GM12878 (cell line): Measurements from ENCODE around the gene MED1. TPM values are rescaled to one million over a fixed set of nuclear protein-coding genes. Genes with fewer than 3 reads are reported as not detected.

Source experiments
- BHLHE40 ChIP-seq, 2 experiments: fragments of 450-650 bp in 1 of 2; IDR thresholded peaks; 2 replicates each; pipeline ENCODE4 v1.6.1; 2011 to 2017; ENCODE audit warnings: low read depth in 2 of 2, borderline replicate concordance in 1 of 2, improper control_type of control experiment in 1 of 2, low read length in 1 of 2, mild to moderate bottlenecking in 1 of 2
- ETV6 ChIP-seq, 2 experiments: fragments of 450-650 bp in 1 of 2; IDR thresholded peaks in 1 of 2; conservative IDR thresholded peaks in 1 of 2; 2 replicates each; pipeline ENCODE4 v1.6.1; 2014; ENCODE audit warnings: antibody characterized with exemption in 1 of 2, borderline replicate concordance in 1 of 2, low read depth in 1 of 2, mild to moderate bottlenecking in 1 of 2, moderate library complexity in 1 of 2
- HCFC1 ChIP-seq: fragments of 150-350 bp; IDR thresholded peaks from 2 replicates; pipeline ENCODE4 v1.6.1; 2014; ENCODE audit warnings: low read length
- LARP7 ChIP-seq: fragments of 450-650 bp; IDR thresholded peaks from 2 replicates; pipeline ENCODE4 v1.6.1; 2017; ENCODE audit warnings: mild to moderate bottlenecking
- MEF2B ChIP-seq: fragments of 450-650 bp; IDR thresholded peaks from 2 replicates; pipeline ENCODE4 v1.6.1; 2018; ENCODE audit warnings: mild to moderate bottlenecking, moderate library complexity; ENCODE audit not compliant: partially characterized antibody, poor library complexity, severe bottlenecking
- NFYB ChIP-seq: IDR thresholded peaks from 2 replicates; pipeline ENCODE4 v1.6.1; 2011; ENCODE audit warnings: low read depth, mild to moderate bottlenecking, low read length, improper control_type of control experiment, moderate library complexity; ENCODE audit not compliant: insufficient read depth
- PAX5 ChIP-seq: IDR thresholded peaks from 2 replicates; pipeline ENCODE4 v1.6.1; 2011; ENCODE audit warnings: low read depth, low read length, borderline replicate concordance
- PKNOX1 ChIP-seq: fragments of 450-650 bp; IDR thresholded peaks from 2 replicates; pipeline ENCODE4 v1.6.1; 2016; ENCODE audit warnings: mild to moderate bottlenecking
- POLR2AphosphoS2 ChIP-seq: IDR thresholded peaks from 2 replicates; pipeline ENCODE4 v1.6.1; 2011; ENCODE audit warnings: low read depth, mild to moderate bottlenecking, low read length, improper control_type of control experiment, moderate library complexity
- RBBP5 ChIP-seq: fragments of 200-600 bp; sonication (generic); conservative IDR thresholded peaks from 2 replicates; pipeline ENCODE4 v1.6.1; 2016
- SMAD1 ChIP-seq: fragments of 450-650 bp; IDR thresholded peaks from 2 replicates; pipeline ENCODE4 v1.6.1; 2018; ENCODE audit warnings: mild to moderate bottlenecking, low read depth; ENCODE audit not compliant: partially characterized antibody
- SREBF1 ChIP-seq: IDR thresholded peaks from 2 replicates; pipeline ENCODE4 v1.6.1; 2012; ENCODE audit warnings: mild to moderate bottlenecking, low read length
- TBL1XR1 ChIP-seq: IDR thresholded peaks from 2 replicates; pipeline ENCODE4 v1.6.1; 2012; ENCODE audit warnings: low read depth, low read length, improper control_type of control experiment
- WRNIP1 ChIP-seq: IDR thresholded peaks from 2 replicates; pipeline ENCODE4 v1.6.1; 2011; ENCODE audit warnings: low read depth, low read length, improper control_type of control experiment, borderline replicate concordance
- YBX1 ChIP-seq: fragments of 450-650 bp; IDR thresholded peaks from 2 replicates; pipeline ENCODE4 v1.6.1; 2016; ENCODE audit warnings: antibody characterized with exemption
- ZBED1 ChIP-seq: IDR thresholded peaks from 2 replicates; pipeline ENCODE4 v1.6.1; 2016; ENCODE audit warnings: borderline replicate concordance
- ZBTB40 ChIP-seq: fragments of 450-650 bp; IDR thresholded peaks from 2 replicates; pipeline ENCODE4 v1.6.1; 2016; ENCODE audit warnings: mild to moderate bottlenecking, moderate library complexity, borderline replicate concordance
- ZNF687 ChIP-seq: fragments of 450-650 bp; IDR thresholded peaks from 2 replicates; pipeline ENCODE4 v1.6.1; 2017; ENCODE audit warnings: mild to moderate bottlenecking, moderate library complexity
- ZSCAN29 ChIP-seq: fragments of 450-650 bp; IDR thresholded peaks from 2 replicates; pipeline ENCODE4 v1.6.1; 2017; ENCODE audit warnings: mild to moderate bottlenecking, moderate library complexity
- polyA plus RNA-seq, 11 experiments: library from polyadenylated mRNA; depleted of rRNA in 4 of 11; unstranded in 6 of 11; stranded (reverse) in 5 of 11; fragments of >200 nt; fragmentation: Nextera tagmentation in 4 of 11; fragmentation: Illumina TruSeq in 1 of 11; extraction: Ambion mirVana in 4 of 11; extraction: Trizol in 1 of 11; gene quantifications; 1 replicate in 1 of 11; 2 replicates in 10 of 11; pipeline versions ENCODE4 v1.2.1 to v1.2.3, GENCODE V29; 2011 to 2016; ENCODE audit warnings: inconsistent platforms in 2 of 11, missing spikeins in 2 of 11, low read depth in 1 of 11
- total RNA-seq, 4 experiments: library from RNA; depleted of rRNA in 3 of 4; stranded (reverse); fragments of >200 nt in 3 of 4; fragmentation: Illumina TruSeq in 1 of 4; extraction: Trizol in 1 of 4; gene quantifications; 2 replicates each; pipeline versions ENCODE4 v1.2.1 to v1.2.3, GENCODE V29; 2013 to 2021

MED1 gene
- total and polyA plus RNA-seq, 10 of the 15 experiments (the other 5 are each of a cell fraction or from before 2014, with no cell fraction given) = 8.7 to 50.1 (median 30.1) TPM

- TF ChIP-seq MEF2B (no peak), WRNIP1 (no peak), ZBTB40 (no peak), POLR2AphosphoS2 (no peak), BHLHE40 (IDR thresholded peaks at IDR 0.05; ENCODE audit: borderline replicate concordance in 1 of 2, low read depth in 2 of 2, low read length in 1 of 2) (peak; percentile 9 to 79; a peak in 2 of 4 replicates), ZSCAN29 (no peak), SMAD1 (no peak), RBBP5 (no peak), HCFC1 (peak; percentile 53; the same call in 1 of the 2 replicates), PKNOX1 (peak; percentile 93), PAX5 (peak; percentile 29; the same call in 1 of the 2 replicates), YBX1 (no peak), NFYB (peak; percentile 53; the same call in 1 of the 2 replicates), ETV6 (conservative IDR thresholded peaks at IDR 0.05 in 1 of 2, IDR thresholded peaks at IDR 0.05 in 1 of 2; ENCODE audit: borderline replicate concordance in 1 of 2, low read depth in 1 of 2) (no peak), ZNF687 (no peak), TBL1XR1 (no peak; the same call in 1 of the 2 replicates), LARP7 (peak; percentile 90), SREBF1 (no peak), ZBED1 (no peak)
These were observed 49.4 kb downstream of the MED1 start, which contains the start of gene FBXL20 (continued) for GRCh38 chr17:39401412-39402243.
